NCI-H1092 (cell line): ENCODE measurements around the gene MAN1A2.
"Not testable (repeated sequence)": the region's sequence is repeated elsewhere in the genome, so short reads cannot be mapped to it uniquely, and the experiment has no call there.

Source experiments
- DNase-seq: peaks from one replicate; lab custom pipeline; 2025; lab: John Stamatoyannopoulos, UW

The MAN1A2 gene

DNA sequence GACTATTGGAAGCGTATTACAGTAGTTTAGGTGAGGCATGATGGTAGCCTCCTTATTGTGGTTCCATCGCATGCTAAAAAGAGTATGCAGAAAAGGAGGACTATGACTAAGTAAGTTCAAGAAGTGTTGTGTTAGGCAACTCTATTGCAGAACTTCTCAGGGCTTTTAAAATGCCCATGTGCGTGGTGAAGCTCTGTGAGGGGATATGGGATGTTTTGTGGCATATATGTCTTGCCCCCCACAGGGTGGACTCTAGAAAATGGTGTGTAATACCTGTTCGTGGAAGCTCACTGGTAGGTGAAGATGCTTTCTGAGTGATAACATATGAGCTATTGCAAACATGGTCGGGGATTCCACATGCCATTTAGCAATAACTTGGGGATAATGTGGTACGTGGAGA is 31.7 kb downstream of the MAN1A2 start:
- no peak for DNase-seq

- DNase-seq: no peak
Observed at GRCh38 chr1:117401761-117402160, 34.5 kb downstream of the MAN1A2 start.

GRCh38 chr1:117403597-117403996 is 36.3 kb downstream of the MAN1A2 start:
- DNase-seq: no peak

- no peak for DNase-seq
Observed at GRCh38 chr1:117405042-117405441, 37.8 kb downstream of the MAN1A2 start.

DNA sequence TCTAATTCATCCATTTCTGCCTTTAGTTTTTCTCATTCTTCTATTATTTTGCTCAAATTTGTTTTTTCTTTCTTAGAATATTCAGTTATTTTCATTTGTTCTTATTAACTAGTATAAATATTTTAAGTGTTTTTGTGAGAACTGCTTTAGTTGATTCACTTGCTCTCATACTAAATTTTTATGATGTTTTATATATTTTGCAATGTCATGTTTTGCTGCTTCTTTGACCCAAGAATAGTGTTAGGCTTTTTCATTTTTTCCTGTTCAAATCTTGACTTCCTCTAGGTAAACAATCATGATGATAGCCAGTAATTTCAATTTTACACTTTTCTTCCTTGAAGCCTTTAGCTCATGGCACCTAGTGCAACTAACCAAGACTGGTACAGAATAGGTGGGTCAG is 45.2 kb downstream of the MAN1A2 start:
- DNase-seq: no peak

DNA sequence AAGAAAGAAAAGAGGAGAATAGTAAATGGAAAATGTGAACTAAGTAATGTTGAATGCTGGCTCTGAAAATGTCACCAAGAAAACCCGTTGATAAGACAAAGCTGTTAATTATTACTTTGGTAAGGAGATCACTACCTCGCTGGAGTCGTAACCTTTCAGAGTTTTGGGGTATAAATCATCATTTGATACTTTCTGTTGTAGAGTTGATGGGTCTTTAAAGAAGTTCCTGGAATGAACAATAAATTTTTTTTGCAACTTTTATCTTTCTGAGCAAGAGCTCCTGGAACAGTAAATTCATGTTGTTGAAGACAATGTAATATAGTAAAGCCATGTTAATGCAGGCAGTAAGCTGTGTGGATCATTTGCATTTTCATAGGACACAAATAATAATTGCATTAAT is 46.2 kb downstream of the MAN1A2 start:
- DNase-seq: no peak

GRCh38 chr1:117414943-117415342 is 47.7 kb downstream of the MAN1A2 start:
- no peak for DNase-seq

- no peak for DNase-seq
Observed at GRCh38 chr1:117416004-117416403, 48.8 kb downstream of the MAN1A2 start.

DNA sequence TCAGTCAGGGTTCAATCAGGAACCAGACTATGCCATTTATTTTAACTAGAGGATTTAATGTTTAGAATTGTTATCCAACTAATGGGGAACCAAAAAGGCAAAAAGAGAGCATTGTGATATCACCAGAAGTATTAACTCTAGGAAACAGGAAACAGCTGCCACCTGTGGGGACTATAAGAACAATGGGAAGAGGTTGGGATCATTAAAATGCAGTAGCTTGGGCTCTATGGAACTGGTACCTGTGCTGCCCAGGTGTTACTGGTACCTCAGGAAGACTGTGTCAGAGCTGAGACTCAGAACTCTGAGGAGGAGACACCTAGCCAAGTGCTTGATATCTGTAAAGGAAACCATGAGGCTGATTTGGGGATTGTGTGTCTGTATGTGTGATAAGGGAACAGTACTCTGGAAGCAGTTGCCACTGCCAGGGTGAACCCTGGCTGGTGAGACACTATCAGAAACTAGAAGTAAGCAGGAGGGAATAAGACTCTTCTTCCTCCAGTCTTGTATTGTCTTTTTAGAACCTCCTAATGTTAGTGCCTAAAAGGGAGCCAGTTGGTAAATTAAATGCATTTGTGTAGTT is 49.4 kb downstream of the MAN1A2 start:
- no peak for DNase-seq

- no peak for DNase-seq
Observed at GRCh38 chr1:117425050-117425734, 57.9 kb downstream of the MAN1A2 start.

DNA sequence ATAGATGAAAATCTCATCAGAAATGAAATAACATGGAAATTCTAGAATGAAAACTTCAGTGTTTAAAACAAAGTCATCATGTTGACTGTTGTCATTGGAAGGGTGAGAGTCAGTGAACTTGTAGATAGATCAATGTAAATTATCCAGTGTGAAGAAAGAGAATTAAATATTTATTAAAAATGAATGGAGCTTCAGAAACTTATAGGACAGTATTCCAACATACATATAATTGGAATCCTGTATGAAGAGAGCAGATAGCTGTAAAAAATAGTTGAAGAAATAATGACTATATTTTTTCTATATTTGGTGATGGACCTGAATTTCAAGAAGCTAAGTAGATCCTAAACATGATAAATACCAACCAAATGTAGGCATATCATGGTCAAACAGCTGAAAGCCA is 60.0 kb downstream of the MAN1A2 start:
- DNase-seq: no peak

DNA sequence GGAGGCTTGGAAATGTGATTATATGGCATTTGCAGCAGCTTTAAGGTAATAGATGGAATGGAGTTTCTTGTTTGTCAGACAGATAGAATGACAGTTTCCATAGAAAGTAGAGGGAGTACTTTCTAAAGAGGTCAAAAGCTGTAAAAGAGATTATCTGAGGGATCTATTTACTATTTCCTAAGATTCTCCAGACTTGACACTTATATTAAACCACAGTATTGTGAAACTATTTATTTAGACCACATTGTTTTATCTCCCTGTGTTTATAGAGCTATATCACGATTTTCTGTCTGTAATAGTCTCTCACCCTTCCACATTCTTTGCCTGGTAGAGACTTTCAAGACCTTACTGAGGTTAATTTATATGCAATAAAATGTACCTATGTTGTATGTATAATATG is 66.7 kb downstream of the MAN1A2 start:
- no peak for DNase-seq

DNA sequence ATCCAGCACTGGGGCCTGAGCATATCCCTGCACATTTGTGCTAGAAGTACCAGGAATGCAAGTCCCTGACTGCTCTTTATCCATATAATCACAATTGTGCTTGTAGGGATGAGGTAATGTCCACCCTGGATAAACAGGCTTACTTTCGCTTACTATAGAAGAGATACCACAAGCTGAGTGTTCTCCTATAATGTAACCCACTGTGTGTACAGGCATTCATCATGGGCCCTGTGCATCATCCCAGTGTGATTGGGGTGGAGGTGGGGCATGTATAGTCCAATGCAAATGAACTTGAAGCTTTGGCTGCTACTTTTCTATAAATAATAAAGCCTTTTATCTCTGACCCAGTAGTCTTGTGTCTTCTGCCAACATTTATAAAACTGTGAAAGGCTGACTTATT is 69.3 kb downstream of the MAN1A2 start:
- no peak for DNase-seq

DNA sequence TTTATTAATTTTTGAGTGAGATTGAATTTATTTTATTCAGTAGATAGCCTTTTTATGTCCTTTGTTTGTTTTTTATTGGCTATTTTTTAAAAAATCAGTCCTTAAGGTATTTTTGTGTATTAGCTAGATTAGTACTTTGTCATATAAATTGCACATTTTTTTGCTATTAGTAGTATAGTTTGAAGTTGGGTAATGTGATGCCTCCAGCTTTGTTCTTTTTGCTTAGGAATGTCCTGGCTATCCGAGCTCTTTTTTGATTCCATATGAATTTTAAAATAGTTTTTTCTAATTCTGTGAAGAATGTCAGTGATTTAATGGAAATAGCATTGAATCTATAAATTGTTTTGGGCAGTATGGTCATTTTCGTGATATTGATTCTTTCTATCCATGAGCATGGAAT is 80.4 kb downstream of the MAN1A2 start:
- no peak for DNase-seq

DNA sequence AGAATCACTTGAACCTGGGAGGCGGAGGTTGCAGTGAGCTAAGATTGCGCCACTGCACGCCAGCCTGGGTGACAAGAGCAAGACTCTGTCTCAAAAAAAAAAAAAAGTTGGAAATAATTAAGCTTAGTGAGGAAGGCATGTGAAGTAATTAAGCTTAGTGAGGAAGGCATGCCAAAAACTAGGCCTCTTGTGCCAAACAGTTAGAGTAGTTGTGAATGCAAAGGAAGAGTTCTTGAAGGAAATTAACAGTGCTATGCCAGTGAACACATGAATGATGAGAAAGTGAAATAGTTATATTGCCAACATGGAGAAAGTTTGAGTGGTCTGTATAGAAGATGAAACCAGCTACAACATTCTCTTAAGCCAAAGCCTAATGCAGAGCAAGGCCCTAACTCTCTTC is 85.0 kb downstream of the MAN1A2 start:
- DNase-seq: no peak

DNA sequence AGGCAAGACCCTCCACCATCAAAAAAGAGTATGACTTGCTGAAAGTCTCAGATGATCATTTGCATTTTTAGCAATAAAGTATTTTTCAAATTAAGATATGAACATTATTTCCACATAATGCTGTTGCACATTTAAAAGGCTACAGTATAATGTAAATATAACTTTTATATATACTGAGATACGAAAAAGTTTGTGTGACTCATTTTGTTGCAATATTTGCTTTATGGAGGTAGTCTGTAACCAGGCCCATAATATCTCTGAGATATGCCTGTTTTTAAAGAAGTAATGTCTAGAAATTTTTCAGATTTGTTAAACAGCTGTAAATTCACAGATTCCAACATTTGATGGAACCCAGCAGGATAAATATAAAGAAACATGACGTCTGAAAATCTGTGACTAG is 86.7 kb downstream of the MAN1A2 start:
- no peak for DNase-seq

DNA sequence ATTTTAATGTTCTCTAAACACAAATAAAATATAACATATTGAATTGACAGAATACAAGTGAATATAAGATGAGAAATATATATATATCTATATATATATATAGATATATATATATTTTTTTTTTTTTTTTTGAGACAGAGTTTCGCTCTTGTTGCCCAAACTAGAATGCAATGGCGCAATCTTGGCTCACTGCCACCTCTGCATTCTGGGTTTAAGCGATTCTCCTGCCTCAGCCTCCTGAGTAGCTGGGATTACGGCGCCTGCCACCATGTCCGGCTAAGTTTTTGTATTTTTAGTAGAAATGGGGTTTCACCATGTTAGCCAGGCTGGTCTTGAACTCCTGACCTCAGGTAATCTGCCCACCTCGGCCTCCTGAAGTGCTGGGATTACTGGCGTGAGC is 91.2 kb downstream of the MAN1A2 start:
- DNase-seq: not testable (repeated sequence)

GRCh38 chr1:117466761-117467160 is 99.5 kb downstream of the MAN1A2 start:
- DNase-seq: no peak

DNA sequence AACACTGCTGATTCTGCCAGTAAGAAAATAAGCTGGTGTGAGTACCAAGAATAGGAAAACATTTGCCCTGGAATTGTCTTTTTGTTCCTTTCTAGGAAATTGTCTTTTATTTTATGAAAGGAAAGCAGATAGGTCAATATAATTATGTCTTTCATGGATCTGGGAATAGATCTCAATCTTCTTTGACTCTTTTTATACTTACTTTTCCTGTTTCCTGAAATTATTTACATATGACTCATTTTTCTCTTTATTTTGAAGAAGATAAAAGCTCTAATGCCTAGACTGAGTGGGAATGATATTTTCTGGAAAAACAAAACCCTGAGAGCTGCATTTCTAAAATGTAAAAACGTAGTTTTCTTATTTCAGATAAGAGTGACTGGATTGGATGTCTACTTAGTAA is 100.1 kb downstream of the MAN1A2 start:
- no peak for DNase-seq

GRCh38 chr1:117473063-117473462 is 105.8 kb downstream of the MAN1A2 start:
- DNase-seq: no peak

DNA sequence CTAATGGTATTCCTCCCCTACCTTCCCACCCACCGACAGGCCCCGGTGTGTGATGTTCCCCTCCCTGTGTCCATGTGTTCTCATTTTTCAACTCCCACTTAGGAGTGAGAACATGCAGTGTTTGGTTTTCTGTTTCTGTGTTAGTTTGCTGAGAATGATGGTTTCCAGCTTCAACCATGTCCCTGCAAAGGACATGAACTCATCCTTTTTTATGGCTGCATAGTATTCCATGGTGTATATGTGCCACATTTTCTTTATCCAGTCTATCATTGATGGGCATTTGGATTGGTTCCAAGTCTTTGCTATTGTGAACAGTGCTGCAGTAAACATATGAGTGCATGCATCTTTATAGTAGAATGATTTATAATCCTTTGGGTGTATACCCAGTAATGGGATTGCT is 108.2 kb downstream of the MAN1A2 start:
- not testable (repeated sequence) for DNase-seq

DNA sequence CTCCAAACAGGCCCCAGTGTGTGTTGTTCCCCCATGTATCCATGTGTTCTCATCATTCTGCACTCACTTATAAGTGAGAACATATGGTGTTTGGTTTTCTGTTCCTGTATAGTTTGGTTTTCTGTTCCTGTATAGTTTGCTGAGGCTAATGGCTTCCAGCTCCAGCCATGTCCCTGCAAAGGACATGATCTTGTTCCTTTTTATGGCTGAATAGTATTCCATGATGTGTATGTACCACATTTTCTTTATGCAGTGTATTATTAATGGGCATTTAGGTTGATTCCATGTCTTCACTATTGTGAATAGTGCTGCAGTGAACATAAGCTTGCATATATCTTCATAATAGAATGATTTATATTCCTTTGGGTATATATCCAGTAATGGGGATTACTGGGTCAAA is 111.8 kb downstream of the MAN1A2 start:
- DNase-seq: no peak

DNA sequence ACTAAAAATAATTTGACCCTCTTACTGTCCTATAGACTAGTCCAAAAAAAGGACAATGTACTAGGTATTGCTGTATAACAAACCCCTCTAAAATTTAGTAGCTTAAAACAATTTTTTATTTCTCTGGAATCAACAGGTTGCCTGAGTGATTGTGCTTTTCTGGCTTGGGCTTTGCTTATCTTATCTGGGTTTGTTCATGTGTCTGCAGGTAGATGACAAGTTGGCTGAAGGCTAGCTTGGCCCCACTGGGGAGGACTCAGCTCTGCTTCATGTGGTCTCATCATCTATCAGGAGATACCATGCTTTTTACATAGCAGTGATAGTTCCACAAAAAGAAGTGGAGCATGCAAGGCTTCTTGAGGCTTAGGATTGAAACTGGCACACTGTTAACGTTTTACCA is 114.2 kb downstream of the MAN1A2 start:
- no peak for DNase-seq

DNA sequence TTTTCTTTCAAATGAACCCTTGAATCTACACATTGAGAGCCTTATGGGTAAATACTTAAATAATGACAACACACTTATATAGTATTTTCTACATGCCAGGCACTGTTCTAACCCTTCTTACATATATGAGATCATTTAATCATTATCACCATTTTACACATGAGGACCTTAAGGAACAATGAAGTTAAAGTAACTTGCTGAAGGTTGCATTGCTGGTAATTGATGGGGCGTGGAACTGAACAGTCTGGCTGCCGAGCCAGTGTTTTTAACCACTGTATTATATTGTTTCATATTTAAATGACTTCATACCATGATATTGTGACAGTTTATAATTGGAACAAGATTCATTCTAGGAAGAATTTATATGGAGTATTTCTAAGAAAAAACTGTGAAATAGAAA is 126.7 kb downstream of the MAN1A2 start:
- no peak for DNase-seq
